Colonic mucosa (tissue), 4 donors: ENCODE results near the gene ADISSP. TPM values are rescaled to one million over a fixed set of nuclear protein-coding genes. Genes with fewer than 3 reads are reported as not detected.

Experiments used
- DNase-seq: peaks from one replicate; pipeline ENCODE4 v3.0.0-alpha.2; 2020
- H3K27ac ChIP-seq: fragments of 200-600 bp; one replicate; pipeline ENCODE4 v1.8.0; 2021
- H3K27me3 ChIP-seq: fragments of 200-600 bp; one replicate; pipeline ENCODE4 v1.8.0; 2021
- H3K36me3 ChIP-seq: fragments of 200-600 bp; one replicate; pipeline ENCODE4 v1.8.0; 2021
- H3K4me1 ChIP-seq: fragments of 200-600 bp; one replicate; pipeline ENCODE4 v1.8.0; 2021; ENCODE audit warnings: mild to moderate bottlenecking
- H3K4me3 ChIP-seq: fragments of 200-600 bp; one replicate; pipeline ENCODE4 v1.8.0; 2021
- H3K9ac ChIP-seq, 2 donors: one replicate each; pipeline ENCODE4 v1.7.0; 2013; ENCODE audit warnings: control low read depth in 2 of 2, low read depth in 2 of 2, low read length in 2 of 2
- H3K9me3 ChIP-seq: fragments of 200-600 bp; one replicate; pipeline ENCODE4 v1.8.0; 2021
- intact Hi-C: fragments of 100-400 bp; cut with DNase I; formaldehyde crosslinking; loops from one replicate; pipeline ENCODE4 v1.14.1; 2022
- total RNA-seq, 2 donors: library from RNA; stranded (reverse); fragmentation: NEBNext Ultra II Directional in 1 of 2; extraction: Animal tissue kit (Norgen Biotek cat#: 25700) in 1 of 2; gene quantifications; one replicate each; pipeline ENCODE4 v1.2.1, GENCODE V29; 2021
- TF ChIP-seq, protein P1 (sequence below): fragments of 200-600 bp; IDR thresholded peaks from one replicate; pipeline ENCODE4 v1.8.0; 2022; ENCODE audit warnings: antibody characterized with exemption, mild to moderate bottlenecking
- donor health status: healthy.
- donor health status: DM: no; HTN: no; CAD: no.
- donor health status: DM: no; HTN: no; CAD: no.

ADISSP gene
- total RNA-seq, 2 donors from 2014 or later, result 20.6 to 37.7 TPM

DNA sequence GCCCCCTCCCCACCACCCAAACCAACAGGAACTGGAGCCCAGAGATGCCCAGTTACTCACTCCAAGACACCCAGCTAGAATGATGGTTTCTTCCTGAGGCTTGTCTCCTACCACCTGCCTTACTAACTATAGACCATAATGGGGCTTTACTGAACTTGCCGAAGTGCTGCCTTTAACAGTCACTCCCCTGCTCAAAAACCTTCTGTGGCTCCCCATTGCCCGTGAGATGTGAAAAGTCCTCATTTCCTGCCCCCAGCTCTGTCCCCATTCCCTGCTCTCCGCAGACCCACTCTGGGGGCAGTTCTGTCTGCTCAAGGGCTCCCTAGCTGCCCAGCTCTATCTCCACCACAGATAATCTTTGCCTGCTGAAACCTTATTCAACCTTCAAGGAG is 60.0 kb downstream of the ADISSP start:
- H3K4me1 ChIP-seq, result no peaks in the 10 kb centered on the region
- H3K36me3 ChIP-seq, result no peaks in the 10 kb centered on the region
- TF ChIP-seq, protein P1, sequence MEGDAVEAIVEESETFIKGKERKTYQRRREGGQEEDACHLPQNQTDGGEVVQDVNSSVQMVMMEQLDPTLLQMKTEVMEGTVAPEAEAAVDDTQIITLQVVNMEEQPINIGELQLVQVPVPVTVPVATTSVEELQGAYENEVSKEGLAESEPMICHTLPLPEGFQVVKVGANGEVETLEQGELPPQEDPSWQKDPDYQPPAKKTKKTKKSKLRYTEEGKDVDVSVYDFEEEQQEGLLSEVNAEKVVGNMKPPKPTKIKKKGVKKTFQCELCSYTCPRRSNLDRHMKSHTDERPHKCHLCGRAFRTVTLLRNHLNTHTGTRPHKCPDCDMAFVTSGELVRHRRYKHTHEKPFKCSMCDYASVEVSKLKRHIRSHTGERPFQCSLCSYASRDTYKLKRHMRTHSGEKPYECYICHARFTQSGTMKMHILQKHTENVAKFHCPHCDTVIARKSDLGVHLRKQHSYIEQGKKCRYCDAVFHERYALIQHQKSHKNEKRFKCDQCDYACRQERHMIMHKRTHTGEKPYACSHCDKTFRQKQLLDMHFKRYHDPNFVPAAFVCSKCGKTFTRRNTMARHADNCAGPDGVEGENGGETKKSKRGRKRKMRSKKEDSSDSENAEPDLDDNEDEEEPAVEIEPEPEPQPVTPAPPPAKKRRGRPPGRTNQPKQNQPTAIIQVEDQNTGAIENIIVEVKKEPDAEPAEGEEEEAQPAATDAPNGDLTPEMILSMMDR, result no peak
- no peak for DNase-seq
- H3K9me3 ChIP-seq, result no peaks in the 10 kb centered on the region
- intact Hi-C loops, result no loop called here
- no peak overlapping the region for H3K27ac ChIP-seq
- H3K4me3 ChIP-seq, result no peak overlapping the region
- H3K9ac ChIP-seq, result no peak overlapping the region
- no peaks in the 10 kb centered on the region for H3K27me3 ChIP-seq

DNA sequence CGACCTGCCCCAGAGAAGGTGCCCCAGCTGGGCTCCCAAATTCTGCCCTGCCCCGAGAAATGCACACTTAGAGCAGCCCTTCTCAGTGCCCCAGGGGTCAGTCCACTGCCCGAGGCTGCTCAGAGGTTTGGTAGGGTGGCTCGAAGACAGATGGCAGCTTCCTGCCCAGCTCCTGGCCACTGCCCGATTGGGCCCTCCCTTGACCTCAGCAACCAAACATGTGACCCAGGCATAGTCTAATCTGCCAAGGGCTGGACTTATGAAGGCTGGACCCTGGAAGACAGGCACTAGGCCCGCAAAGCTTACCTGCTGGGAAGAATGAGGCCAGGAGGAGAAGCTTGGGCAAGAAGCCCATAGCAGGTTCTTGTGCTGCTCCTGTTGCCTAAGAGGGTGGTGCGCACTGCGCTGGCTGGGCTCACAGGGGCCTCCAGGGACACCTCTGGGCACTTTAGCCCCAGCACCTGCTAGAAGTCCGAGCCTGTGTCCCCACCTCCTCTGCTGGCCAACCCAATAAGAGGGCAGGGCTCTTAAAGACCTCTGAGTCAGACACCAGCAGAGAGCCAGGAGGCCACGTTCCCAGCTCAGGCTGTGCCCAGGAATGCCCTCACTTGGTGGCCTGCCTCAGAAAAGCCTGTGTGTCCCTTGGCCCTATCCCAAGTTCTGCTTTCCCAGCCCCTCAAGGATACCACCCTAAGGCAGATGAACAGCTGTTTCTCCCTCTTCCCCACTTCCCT is 60.6 kb downstream of the ADISSP start:
- DNase-seq, result no peak
- Histone ChIP-seq H3K27ac (no peak overlapping the region), H3K9ac (no peak overlapping the region), H3K4me1 (no peaks in the 10 kb centered on the region), H3K9me3 (no peaks in the 10 kb centered on the region), H3K4me3 (no peak overlapping the region), H3K27me3 (no peaks in the 10 kb centered on the region), H3K36me3 (no peaks in the 10 kb centered on the region)
- TF ChIP-seq, protein P1, result no peak
- intact Hi-C loops, result no loop called here

DNA sequence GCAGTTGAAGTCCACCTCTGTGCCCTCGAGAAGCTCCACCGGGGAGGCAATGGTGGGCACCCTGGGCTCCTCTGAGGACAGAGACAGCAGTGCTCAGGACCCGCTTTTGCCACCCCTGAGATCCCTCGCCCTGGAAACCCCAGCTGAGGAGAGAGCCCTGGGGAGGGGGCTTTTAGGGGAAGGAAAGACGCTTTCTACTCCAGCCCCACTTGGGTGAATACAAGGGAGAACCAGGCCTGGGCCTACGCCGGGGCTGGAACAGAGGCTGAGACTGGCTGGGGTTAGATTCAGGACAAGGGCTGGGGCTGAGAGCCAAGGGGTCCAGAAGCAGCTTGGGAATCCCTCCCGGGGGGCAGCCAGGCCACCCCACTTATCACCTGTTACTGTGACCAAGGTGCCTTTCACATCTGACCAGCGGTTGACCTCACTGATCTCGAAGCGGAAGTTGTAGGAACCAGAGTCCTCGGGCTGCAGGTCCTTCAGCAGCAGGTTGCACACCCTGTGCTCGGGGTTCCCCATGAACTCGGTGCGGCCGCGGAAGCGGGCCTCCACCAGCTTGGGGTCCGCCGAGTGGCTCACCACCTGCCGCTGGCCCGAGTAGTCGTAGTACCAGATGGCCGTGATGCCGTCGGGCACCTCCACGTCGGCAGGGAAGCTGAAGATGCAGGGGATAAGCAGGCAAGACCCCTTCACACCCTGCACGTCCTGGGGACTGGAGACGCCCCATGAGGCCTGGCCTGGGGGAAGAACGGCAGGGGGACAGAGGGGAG is 61.4 kb downstream of the ADISSP start:
- Histone ChIP-seq H3K27me3 (no peaks in the 10 kb centered on the region), H3K27ac (no peak overlapping the region), H3K4me1 (no peaks in the 10 kb centered on the region), H3K9ac (no peak overlapping the region), H3K4me3 (no peak overlapping the region), H3K9me3 (no peaks in the 10 kb centered on the region), H3K36me3 (no peaks in the 10 kb centered on the region)
- TF ChIP-seq, protein P1, result no peak
- DNase-seq, result no peak
- intact Hi-C loops, result no loop called here

DNA sequence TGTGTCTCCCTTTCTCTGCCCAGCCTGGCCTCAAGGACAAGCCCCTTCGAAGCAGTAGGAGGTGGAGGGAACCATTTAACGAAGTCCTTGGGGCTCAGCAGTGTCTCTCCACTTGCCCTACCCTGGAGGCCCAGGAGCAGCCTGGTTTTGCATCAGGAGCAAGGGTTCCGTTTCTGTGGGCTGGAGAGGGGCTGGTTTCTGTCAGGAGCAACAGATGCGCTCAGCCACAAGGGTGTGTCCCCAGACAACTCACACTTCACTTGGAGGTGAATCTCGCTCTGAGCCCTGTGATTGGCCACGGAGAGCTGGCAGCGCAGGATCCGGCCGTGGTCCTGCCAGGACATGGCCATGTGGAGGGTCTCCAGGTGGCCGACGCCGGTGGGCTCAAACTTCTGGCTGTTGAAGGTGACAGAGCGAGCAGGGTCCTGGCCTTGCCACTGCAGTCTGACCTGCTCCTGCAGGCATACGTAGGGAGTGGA is 62.0 kb downstream of the ADISSP start:
- TF ChIP-seq, protein P1, result no peak
- H3K9ac ChIP-seq, result no peak overlapping the region
- no peak for DNase-seq
- no peaks in the 10 kb centered on the region for H3K36me3 ChIP-seq
- no peak overlapping the region for H3K4me3 ChIP-seq
- intact Hi-C loops, result no loop called here
- no peaks in the 10 kb centered on the region for H3K9me3 ChIP-seq
- no peak overlapping the region for H3K27ac ChIP-seq
- no peaks in the 10 kb centered on the region for H3K27me3 ChIP-seq
- H3K4me1 ChIP-seq, result no peaks in the 10 kb centered on the region

DNA sequence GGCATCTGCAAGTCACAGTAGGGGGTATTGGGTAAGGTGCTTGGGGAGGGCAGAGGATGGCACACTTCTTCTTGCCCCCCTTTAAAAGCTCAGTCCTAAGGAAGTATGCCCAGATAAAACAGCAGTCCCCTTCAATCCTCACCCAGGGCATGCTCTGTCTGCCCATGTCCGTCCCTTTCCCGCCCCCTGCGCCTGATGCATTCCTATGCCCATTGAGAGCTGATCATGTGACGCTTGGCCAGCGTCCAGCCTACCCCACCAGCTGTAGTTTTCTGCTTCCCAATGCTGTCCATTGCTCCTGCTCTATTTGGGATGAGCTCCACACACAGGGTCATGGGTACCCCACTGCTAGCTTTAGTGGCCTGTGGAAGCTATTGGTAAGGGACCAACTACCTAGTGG is 63.5 kb downstream of the ADISSP start:
- Histone ChIP-seq H3K27me3 (no peaks in the 10 kb centered on the region), H3K9ac (no peak overlapping the region), H3K9me3 (no peaks in the 10 kb centered on the region), H3K4me3 (no peak overlapping the region), H3K36me3 (no peaks in the 10 kb centered on the region), H3K27ac (no peak overlapping the region), H3K4me1 (no peaks in the 10 kb centered on the region)
- no peak for DNase-seq
- intact Hi-C loops, result no loop called here
- TF ChIP-seq, protein P1, result no peak

Other genes with a start within 250 kb of the ADISSP start
- gene GFRA4, start 104.4 kb downstream of the ADISSP start, total RNA-seq, result not detected
- 1 to 10 TPM; 6.7 to 8.1 TPM for gene ADAM33, start 85.7 kb downstream of the ADISSP start, total RNA-seq
- gene SIGLEC1, start 55.2 kb downstream of the ADISSP start, total RNA-seq, result 1 to 10 TPM; 2.5 to 4.6 TPM
- 1 to 10 TPM; 1.5 to 1.7 TPM for gene HSPA12B, start 35.1 kb downstream of the ADISSP start, total RNA-seq
- gene SPEF1, start 13.7 kb upstream of the ADISSP start, total RNA-seq, result not detected
- 10 to 100 TPM; 65.6 to 93.3 TPM for gene CENPB, start 19.0 kb upstream of the ADISSP start, total RNA-seq
- gene CDC25B, start 28.6 kb upstream of the ADISSP start, total RNA-seq, result 10 to 100 TPM; 41.9 to 65.5 TPM
- 10 to 100 TPM; 11.7 to 20.2 TPM for gene AP5S1, start 52.8 kb upstream of the ADISSP start, total RNA-seq
- gene MAVS, start 79.1 kb upstream of the ADISSP start, total RNA-seq, result 10 to 100 TPM; 46.2 to 70.7 TPM
- gene PANK2, start 121.6 kb upstream of the ADISSP start, total RNA-seq, result 10 to 100 TPM; 29.7 to 31.3 TPM
- gene RNF24, start 247.8 kb upstream of the ADISSP start, total RNA-seq, result 10 to 100 TPM in 1 of 2 donors, 1 to 10 TPM in 1; 4.2 to 13.4 TPM